GM23248 (cell line): ENCODE data around the gene TRAPPC3L.

Source experiments
- EZH2 ChIP-seq: fragments of 200-600 bp; sonication (generic); IDR thresholded peaks from 2 replicates; pipeline ENCODE4 v1.6.1; 2018; ENCODE audit warnings: antibody characterized with exemption, mild to moderate bottlenecking; ENCODE audit not compliant: insufficient read depth, poor library complexity, severe bottlenecking
- EZH2phosphoT487 ChIP-seq: fragments of 200-600 bp; sonication (generic); IDR thresholded peaks from 2 replicates; pipeline ENCODE4 v1.6.1; 2018; ENCODE audit warnings: antibody characterized with exemption, moderate library complexity, mild to moderate bottlenecking, low read depth; ENCODE audit not compliant: insufficient read depth

DNA sequence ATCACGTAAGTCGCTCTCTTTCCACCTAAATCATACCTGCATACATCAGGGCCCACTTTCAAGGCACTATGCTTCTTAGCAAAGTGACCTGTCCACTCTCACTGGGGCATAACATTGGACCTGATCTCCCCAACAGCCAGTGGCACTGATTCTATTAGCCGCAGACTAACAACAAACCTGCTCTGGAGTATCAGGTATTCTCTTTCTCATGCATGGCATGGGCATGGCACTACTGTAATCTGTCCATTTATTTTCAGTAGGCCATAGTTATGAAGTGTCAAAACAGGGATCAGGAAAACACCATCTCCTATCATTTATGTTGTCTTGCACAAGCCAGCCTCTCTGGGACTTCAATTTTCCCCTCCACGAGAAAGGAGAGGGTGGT lies 16.5 kb upstream of the TRAPPC3L start:
- TF ChIP-seq EZH2phosphoT487 = no peak
- no peak for TF ChIP-seq EZH2
